HG02981 (cell line): ENCODE results near the gene MED22.
"Not testable (repeated sequence)": the region's sequence is repeated elsewhere in the genome, so short reads cannot be mapped to it uniquely, and the experiment has no call there.

Source experiments
- ATAC-seq: cut with Tn5 transposase; IDR thresholded peaks from one replicate; pipeline ENCODE4 v1.9.1; 2021; ENCODE audit warnings: mild to moderate bottlenecking, moderate library complexity; ENCODE audit not compliant: unreplicated experiment

Gene MED22

DNA sequence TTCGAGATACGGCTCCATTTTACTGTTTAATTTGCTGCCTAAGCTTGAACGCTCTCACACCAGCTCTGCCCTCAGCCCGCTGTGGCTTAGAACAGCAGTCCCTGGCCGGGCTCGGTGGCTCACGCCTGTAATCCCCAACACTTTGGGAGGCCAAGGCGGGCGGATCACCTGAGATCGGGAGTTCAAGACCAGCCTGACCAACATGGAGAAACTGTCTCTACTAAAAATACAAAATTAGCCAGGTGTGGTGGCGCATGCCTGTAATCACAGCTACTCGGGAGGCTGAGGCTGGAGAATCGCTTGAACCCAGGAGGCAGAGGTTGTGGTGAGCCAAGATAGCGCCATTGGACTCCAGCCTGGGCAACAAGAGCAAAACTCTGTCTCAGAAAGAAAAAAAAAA is 29.3 kb upstream of the MED22 start:
- not testable (repeated sequence) for ATAC-seq

DNA sequence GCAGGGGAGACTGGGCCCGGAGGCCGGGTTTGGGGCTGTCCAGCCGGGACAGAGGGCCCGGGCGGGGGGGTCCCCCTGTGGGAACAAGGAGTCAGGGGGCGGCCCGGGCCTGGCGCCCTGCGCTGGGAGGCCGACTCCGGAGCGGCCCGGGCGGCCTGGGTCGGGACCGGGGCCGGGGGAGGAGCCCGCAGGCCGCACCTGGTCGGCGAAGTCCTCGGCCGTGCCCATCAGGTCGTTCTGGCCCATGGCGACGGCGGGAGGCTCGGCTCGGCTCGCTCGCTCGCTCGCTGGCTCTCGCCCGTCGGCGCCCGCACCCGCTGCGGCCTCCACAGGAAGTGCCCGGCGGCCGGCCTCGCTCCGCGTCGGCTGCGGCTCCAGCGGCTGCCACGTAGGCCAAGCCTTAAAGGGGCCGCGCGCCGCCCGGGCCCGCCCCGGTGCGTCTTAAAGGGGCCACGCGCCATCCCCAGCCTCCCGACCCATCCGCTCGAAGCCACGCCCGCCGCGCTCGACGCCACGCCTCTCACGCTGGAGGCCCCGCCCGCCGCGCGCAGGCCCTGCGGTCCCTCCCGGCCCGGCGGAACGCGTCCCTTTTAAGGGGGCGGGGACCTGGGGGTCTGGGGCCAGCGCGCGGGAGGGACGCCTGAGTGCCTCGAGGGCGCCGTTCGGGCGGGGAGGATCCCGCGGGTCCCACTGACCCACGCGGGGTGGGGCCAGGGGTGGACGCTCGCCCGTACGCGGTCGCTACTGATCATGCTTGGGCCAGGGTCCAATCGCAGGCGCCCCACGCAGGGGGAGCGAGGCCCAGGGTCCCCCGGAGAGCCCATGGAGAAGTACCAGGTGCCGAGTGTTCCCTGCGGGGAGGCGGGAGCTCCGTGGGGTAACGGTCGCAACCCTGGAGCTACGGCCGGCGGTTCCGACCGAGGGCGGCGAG is 28.1 kb upstream of the MED22 start, which contains the start of the genes STKLD1 and SURF4:
TSS of gene STKLD1 (plus strand) at position 643 of the 931 bp plus-strand sequence. CDS start at position 751, 108 bp downstream.
TSS of gene SURF4 (minus strand) at position 337 of the 931 bp plus-strand sequence. CDS start at position 246, 91 bp downstream.
- peak; percentile 90 for ATAC-seq

DNA sequence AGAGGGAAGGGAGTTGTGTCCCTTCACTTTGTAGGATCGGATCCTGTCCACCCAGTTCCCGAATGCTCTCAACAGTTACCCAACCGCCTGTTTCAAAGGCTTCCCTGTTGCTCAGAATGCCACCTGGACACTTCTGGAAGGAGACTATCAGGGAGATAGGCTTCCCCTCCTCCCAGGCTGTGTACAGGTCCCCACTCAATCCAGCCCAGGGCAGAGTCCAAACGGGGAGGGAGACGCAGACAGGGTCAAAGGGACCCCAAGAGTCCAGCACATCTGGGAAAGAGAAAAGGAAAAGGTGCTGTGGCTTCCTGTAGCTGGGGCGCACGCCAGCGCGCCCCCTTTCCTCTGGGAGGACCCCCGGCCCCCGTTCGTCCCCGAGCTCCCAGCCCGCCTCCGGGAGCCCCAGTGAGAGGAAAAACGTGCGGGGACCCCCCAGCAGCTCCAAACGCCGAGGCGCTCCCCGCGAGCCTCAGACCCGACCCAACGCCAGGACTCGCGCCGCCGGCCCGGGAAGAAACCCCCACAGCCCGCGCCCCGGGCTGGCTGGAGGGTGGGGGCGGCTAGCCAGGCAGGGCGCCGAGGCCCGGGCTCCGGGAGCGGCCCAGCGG is 27.3 kb upstream of the MED22 start:
- ATAC-seq, result peak; percentile 3

DNA sequence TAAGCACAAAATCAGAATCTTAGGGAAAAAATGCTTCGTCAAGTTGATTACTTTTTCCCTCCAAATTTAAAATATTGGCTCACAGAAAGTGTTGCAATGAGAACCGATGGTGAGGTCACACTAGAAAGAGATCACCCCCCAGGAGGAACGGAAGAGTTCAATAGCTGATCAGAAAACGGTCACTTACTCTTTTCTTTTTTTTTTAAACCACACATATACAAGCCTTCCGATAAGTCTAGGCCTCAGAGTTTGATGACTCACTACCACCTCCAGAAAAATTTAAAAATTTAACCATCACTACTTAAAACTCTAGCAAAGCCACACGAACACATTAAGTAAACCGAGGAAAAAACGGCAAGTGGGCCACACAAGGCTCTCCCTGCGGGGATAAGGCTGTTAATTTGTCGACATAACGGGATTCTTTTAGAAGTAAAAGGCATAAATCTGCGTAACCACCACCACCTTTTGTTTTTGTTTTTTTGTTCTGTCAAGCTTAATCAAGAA is 26.7 kb upstream of the MED22 start:
- no peak for ATAC-seq

DNA sequence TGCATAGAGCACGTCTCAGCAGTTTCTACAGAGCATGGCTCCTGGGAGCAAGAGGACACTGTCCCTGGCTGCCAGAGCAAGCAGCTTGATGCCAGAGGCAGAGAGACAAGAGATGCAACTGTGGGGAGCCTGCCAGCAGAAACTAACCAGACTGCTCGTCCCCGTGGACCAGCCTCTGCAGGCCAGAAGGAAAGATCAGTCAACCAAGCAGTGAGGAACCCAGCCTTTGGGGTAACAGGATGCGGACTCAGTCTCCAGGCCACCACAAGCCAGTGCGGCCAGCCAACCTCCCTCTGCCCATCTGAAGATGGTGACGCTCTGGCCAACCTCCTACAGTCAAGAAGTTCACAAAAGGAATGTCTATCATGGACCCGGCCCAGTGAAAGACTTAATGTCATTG is 24.2 kb upstream of the MED22 start:
- no peak for ATAC-seq

DNA sequence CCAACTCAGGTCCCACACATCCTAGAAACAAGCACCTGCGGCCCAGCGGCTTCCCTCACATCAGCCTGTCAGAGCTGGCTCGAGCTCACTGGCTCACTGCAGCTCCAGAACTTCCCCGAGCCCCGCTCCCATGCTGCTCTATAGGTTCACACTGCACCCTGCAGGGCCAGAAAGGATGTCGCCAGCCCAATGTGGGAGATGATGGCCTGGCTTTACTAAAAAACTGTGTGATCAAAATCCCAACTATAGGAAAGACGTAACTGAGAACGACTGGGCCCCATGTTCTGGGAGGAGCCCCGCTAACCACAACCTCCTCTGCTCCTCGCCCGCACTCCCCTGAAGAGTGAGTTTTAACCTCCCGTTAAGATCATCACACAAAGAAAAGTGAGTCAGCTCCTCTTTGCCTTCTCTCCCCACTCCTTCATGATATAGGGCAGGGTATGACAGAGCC is 23.4 kb upstream of the MED22 start:
- ATAC-seq, result no peak

DNA sequence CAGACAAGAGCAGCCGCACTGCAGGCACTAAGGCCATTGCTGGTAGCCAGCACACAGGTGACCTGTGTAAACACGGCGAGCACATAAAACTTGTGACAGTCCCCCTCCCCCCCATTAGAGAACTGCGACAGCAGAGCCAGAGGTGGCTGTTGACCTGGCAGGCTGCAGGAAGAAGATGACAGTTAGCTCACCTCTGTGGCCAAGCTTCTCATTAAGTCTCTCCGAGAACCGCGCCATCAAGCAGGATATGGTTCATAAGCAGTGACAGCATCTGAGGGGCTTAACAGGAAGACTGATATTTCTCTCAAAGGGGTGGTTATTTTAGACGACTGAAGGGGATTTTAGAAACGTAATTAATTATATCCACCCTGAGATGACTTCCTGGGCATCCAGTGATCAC is 22.8 kb upstream of the MED22 start:
- no peak for ATAC-seq

DNA sequence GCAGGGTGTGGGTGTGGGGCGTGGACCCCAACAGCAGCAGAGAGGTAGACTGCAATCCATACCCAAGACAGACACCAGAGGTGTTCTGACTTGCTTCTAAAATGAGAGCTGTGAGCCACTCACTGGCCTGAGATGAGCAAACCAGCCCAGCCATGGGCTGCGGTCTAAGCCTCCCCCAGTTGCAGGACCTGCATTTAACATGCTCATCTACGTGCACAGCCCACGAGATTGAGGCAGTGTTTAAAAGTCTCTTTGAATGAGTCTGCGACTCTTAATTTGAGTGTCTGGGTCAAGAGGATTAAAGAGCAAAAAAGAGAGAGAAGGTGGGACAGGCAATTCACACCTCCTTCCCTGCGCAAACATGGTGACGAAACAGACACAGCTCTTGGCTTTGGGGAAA is 22.0 kb upstream of the MED22 start:
- ATAC-seq, result no peak

DNA sequence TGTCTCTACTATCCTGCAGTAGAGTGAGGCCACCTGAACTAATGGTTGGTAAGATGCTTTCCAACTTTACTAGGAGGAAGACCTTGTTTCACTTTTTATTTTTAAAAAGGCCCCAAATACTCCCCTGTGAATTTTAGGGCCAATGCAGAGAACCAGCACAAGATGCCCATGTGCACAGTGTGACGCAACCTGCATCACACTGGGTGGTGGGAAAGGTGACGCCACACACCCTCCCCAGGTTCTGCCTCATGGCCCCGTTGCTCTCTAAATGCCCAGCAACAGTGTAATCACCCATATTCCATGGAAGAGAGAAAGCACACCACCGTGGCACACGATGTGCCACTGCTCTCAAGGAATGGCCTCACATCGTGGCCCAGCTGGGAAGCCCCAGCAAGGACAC is 21.5 kb upstream of the MED22 start:
- ATAC-seq, result no peak

DNA sequence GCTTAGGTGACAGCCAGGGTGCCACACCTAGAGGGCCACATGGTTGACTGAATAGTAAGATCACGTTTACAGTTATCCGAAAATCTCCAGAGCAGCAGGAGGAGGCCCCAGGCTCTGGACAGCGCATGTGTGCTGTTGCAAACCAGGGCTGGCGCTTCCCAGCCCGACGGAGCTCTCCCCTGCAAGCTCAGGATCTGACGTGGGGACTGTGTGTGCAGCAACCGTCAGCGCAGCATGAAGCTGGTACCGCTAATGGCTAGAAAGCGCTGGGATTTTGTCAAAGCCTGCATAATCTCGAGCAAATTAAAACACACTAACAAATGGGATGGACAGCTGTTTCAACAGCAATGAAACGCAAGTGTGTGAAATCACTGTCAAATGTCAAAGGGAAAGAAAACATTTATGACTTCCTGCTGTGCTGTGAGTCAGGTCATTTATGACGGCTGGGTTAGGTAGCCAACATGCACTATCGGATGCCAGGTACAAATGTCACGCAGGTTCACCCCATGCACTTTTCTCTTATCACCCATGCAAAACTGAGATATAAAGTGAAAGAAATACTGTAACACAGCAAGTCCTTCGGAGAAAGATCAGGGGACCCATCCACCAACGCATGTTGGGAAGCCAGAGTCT is 20.4 kb upstream of the MED22 start:
- no peak for ATAC-seq

DNA sequence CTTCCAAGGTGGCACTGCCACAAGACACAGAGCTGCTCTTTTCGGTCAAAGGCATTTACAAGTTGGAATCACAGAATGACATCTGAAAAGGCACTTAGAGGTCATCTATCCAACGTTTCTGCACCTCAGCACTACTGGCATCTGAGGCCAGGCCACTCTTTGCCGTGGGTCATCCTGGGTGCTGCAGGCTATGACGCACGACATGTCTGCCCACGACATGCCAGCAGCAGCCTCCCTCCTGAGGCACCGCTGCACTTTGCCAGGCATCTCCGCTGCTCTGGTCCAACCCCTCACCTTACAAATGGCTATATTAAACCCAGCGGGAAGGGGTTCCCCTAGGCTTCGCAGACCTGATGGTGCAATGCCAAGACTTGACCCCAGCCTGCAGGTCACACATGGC is 19.8 kb upstream of the MED22 start:
- no peak for ATAC-seq

DNA sequence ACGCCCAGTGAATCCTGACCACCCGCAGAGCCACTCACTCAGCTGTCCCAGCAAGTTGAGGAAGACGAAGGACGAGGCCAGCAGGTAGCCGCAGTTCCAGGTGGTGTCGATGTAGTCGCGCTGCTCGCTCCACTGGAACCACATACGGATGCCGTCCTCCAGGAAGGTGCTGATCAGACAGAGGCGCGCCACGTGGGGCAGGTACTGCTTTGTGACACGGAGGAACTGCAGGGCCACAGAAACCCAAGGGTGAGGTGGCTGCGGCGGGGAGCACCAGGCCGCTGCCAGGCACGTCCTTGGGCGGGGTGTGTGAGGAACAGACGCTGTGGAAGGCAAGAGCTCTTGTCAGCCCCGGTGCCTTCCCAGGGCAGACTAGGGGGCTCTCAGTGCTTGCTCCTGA is 19.3 kb upstream of the MED22 start:
- ATAC-seq, result no peak

DNA sequence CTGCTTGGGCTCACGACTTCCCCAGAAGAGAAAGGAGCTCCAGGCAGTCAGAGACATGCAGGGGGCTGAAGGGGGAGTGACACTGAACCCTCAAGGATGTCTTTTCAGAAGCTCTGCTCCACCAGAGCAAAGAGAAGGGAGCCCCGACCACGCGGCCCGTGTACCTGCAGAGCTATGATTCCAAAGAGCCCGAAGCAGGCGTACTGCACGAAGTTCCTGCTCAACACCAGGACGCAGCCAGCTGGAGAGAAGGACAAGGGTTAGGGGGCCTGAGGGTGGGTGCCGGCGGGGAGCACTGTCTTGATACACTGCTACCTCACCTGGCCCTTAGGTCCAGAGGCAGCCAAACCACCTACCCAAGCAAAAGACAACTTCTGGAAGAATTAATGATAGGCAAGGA is 18.5 kb upstream of the MED22 start:
- ATAC-seq, result no peak

DNA sequence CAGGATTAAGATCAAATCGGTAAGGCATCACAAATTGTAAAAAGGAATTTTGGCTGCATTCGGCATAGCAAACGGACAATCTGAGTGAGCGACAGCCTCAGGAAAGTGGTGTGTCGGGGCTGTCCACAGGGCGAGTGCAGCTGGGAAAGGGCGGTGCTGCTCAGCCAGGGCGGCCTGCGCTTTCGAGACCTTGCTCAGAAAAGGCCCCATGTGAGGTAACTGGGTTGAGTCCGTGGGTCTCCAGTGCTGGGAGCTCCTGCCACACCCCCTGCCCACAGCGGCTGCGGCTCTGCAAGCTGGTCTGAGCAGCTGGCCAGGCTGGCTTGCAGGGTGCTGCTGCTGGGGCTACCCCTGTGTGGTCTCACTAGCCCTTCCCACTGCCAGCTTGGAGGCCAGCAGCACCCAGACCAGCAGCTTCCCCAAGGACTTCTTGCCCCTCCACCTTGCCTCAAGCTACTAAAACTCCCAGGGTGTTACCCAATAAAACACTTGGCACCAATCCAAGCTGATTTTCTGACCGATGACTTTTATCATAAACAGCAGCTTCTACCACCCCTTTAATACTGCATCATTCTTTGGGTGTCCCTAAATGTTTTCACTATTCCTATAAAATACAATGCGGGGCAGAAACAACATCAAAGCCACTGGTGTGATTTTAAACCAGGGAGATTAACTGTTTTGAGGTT is 14.6 kb upstream of the MED22 start:
- ATAC-seq, result no peak

DNA sequence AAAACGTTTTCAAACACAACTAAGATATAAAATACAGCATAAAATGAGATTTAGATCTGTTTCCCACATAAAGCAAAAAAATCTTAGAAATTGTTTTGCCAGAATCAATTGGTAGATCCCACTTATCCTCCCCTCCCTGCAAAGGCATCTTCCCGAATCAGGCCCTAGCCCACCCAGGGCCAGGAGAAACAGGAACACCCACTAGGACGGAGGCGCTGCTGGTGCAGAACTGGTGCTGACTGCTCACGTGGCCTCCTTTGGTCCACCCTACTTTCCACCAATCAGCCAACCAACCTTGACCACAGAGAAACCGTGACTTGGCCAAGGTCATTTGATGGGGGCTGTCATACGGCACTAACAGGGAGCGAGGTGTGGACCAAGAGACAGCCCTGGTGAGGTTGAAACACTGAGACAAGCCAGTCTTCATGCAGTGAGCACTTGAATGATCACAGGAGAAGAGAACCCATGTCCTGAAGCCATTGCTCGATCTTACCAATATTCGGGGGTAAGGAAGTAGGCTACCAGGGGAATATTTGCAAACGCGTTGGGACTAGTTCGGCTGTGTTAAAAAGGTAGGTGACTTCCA is 13.7 kb upstream of the MED22 start:
- no peak for ATAC-seq

DNA sequence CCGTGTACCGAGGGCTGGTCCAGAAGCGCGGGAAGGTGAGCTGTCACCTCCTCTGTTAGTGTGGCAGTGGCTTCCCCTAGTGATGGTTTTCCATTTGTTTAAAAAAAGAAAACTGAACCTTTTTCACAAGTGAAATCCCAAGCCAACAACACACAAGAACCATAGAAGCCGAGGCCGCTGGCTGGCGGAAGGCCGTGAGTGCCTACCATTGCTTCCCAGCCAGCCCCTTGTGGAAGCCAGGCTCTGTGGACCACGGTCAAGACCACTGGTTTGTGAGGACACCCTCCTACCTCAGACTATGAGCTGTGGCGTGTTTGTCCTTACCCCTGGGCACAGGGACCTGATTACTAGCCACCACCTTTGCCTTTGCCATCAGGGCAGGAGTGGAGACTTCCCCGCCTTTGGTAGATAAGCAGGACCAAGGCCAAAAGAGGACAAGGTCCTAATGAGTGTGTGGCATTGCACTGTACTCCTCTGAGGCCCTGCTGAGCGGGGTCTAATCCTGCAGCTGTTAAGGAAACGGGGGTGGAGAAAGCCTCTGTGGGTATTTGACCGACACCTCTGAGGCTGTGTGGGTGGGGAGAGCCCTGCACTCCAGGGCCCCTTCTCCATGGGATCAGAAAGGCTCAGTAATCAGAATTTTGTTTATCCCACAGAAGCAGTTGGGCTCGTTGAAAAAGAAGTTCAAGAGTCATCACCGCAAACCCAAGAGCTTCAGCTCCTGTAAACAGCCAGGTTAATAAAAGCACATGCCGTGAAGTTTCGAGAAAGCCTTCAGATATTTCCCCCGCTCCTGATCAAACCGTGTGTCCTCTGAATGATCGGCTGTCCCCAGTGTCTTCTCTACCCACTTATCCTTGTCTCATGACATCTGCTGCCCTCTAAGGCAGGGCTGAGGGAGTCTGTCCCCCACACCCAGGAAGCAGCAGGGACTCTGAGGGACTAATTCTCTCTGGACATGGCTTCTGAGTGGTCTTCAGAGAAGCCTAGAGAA is 12.8 kb upstream of the MED22 start:
- ATAC-seq, result no peak

DNA sequence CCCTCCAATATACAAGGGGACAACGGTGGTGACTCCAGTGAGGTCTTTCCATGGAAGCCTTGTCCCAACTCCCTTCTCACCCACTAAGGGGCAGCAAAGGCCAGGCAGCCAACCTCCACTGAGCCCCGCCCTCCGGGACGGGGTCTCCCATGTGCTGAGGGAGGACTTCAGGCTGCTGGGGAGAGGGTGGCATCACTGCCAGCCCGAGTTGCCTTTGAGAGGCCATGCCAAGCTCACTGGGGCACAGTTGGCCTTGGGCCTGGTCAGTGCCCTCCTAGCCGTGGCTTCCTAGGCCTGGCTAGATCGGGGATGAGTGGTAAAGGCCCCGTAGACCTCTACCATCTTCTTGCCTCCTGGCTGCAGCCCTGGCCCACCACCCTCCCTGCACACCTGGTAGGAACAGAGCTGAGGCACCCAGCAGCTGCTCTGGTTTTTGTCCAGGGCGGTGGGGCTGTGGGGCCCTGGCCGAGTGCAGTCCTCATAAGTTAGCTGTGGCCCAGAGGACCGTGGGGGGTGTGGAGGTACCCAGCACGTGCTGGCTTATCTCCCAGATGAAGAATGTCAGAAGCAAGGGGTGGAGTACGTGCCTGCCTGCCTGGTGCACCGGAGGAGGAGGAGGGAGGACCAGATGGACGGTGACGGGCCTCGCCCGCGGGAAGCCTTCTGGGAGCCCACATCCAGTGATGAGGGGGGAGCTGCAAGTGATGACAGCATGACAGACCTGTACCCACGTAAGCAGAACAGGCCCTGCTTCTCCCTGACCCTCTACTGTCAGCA is 11.7 kb upstream of the MED22 start:
- ATAC-seq, result no peak

DNA sequence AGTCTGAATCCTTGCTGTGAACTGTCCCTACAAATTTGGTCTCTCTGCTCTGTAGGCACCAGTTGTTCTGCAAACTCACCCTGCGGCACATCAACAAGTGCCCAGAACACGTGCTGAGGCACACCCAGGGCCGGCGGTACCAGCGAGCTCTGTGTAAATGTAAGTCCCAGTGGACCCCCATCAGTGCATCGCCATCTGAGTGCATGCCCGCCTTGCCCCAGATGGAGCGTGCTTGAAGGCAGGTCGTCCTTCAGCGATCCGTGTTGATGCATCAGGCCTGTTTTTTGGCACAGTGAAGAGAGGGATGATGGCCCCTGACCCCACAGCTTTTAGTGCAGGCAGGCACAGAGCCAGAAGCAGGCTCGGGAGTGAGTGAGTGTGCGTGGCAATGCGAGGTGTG is 9.7 kb upstream of the MED22 start:
- ATAC-seq, result no peak
